ENCODE results near the gene DHRS2.

GRCh38 chr14:23663127-23663526 is 27.0 kb downstream of the DHRS2 start:
- TF ChIP-seq POLR2AphosphoS5 (IDR thresholded peaks at IDR 0.05) (no peak), CTCF (IDR thresholded peaks at IDR 0.05) (no peak)
